ENCODE measurements around the gene GPC6. TPM values are rescaled to one million over a fixed set of nuclear protein-coding genes. Genes with fewer than 3 reads are reported as not detected.

GPC6 gene
- total and polyA plus RNA-seq, 12 donors = 0.15 to 5.4 (median 2.5) TPM

DNA sequence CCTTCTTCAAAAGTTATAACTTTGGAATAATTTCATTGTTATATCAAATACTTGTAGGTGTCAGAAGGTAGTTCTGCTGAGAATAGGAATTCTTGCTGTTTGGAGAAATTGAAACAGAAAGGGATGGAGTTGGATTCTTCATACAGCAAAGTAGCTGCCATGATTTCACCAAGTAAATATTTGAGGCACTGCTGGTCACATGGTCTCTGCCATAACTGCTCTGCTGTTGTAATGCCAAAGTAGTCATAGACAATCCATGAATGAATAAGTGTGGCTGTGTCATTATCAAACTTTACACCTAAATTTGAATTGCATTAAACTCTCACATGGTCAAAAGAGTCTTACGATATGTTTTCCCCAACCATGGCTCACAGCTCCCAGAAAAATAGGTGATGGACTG is 308.6 kb downstream of the GPC6 start:
- H3K27me3 ChIP-seq = no peaks in the 10 kb centered on the region
- intact Hi-C loops (cut with DNase I) = no loop called here
- no peak overlapping the region for H3K27ac ChIP-seq
- WGBS, 2 donors = 91 to 94% methylated on average over 1 of the region's 1 CpG
- H3K36me3 ChIP-seq = no peaks in the 10 kb centered on the region
- DNase-seq (no peak), ATAC-seq (no peak)
- TF ChIP-seq, protein P1, sequence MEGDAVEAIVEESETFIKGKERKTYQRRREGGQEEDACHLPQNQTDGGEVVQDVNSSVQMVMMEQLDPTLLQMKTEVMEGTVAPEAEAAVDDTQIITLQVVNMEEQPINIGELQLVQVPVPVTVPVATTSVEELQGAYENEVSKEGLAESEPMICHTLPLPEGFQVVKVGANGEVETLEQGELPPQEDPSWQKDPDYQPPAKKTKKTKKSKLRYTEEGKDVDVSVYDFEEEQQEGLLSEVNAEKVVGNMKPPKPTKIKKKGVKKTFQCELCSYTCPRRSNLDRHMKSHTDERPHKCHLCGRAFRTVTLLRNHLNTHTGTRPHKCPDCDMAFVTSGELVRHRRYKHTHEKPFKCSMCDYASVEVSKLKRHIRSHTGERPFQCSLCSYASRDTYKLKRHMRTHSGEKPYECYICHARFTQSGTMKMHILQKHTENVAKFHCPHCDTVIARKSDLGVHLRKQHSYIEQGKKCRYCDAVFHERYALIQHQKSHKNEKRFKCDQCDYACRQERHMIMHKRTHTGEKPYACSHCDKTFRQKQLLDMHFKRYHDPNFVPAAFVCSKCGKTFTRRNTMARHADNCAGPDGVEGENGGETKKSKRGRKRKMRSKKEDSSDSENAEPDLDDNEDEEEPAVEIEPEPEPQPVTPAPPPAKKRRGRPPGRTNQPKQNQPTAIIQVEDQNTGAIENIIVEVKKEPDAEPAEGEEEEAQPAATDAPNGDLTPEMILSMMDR (IDR thresholded peaks at IDR 0.05) = no peak
- H3K9me3 ChIP-seq = peaks cover 0 to 5% (median 0%) of the 10 kb centered on the region in 11 donors
- H3K4me1 ChIP-seq = peaks cover 0 to 7% (median 0%) of the 10 kb centered on the region in 9 donors
- H3K4me3 ChIP-seq = no peak overlapping the region

GRCh38 chr13:93539914-93540313 is 313.3 kb downstream of the GPC6 start:
- no peak for ATAC-seq
- Histone ChIP-seq H3K36me3 (no peaks in the 10 kb centered on the region), H3K9me3 (peaks cover 0 to 9% (median 0%) of the 10 kb centered on the region in 11 donors), H3K4me1 (no peaks in the 10 kb centered on the region), H3K4me3 (no peak overlapping the region), H3K27ac (no peak overlapping the region), H3K27me3 (no peaks in the 10 kb centered on the region)
- WGBS, 2 donors = 83 to 89% methylated on average over 6 of the region's 6 CpGs
- TF ChIP-seq, protein P1 (IDR thresholded peaks at IDR 0.05) = no peak
- intact Hi-C loops (cut with DNase I) = no loop called here
- DNase-seq = no peak

GRCh38 chr13:93547886-93548285 is 321.3 kb downstream of the GPC6 start:
- Histone ChIP-seq H3K9me3 (no peaks in the 10 kb centered on the region), H3K36me3 (no peaks in the 10 kb centered on the region), H3K27ac (no peak overlapping the region), H3K4me3 (no peak overlapping the region), H3K27me3 (no peaks in the 10 kb centered on the region), H3K4me1 (no peaks in the 10 kb centered on the region)
- DNase-seq (no peak), ATAC-seq (no peak)
- TF ChIP-seq, protein P1 (IDR thresholded peaks at IDR 0.05) = no peak
- intact Hi-C loops (cut with DNase I) = no loop called here

- ATAC-seq = no peak
- intact Hi-C loops (cut with DNase I) = no loop called here
- H3K4me3 ChIP-seq = no peak overlapping the region
- WGBS, 2 donors = 84 to 85% methylated on average over 4 of the region's 4 CpGs
- H3K9me3 ChIP-seq = no peaks in the 10 kb centered on the region
- DNase-seq = no peak
- H3K36me3 ChIP-seq = no peaks in the 10 kb centered on the region
- H3K27ac ChIP-seq = no peak overlapping the region
- TF ChIP-seq, protein P1 (IDR thresholded peaks at IDR 0.05) = no peak
- H3K4me1 ChIP-seq = no peaks in the 10 kb centered on the region
- H3K27me3 ChIP-seq = no peaks in the 10 kb centered on the region
Observed at GRCh38 chr13:93549326-93550005, 322.9 kb downstream of the GPC6 start.

Measured in heart right ventricle (tissue), 16 donors.